HG03378 (cell line): Measurements from ENCODE around the gene PDCD7.
"Not testable (repeated sequence)": the region's sequence is repeated elsewhere in the genome, so short reads cannot be mapped to it uniquely, and the experiment has no call there.

Experiments
- ATAC-seq: cut with Tn5 transposase; IDR thresholded peaks from one replicate; pipeline ENCODE4 v1.9.1; 2021; ENCODE audit warnings: mild to moderate bottlenecking, moderate library complexity; ENCODE audit not compliant: unreplicated experiment

PDCD7 gene

DNA sequence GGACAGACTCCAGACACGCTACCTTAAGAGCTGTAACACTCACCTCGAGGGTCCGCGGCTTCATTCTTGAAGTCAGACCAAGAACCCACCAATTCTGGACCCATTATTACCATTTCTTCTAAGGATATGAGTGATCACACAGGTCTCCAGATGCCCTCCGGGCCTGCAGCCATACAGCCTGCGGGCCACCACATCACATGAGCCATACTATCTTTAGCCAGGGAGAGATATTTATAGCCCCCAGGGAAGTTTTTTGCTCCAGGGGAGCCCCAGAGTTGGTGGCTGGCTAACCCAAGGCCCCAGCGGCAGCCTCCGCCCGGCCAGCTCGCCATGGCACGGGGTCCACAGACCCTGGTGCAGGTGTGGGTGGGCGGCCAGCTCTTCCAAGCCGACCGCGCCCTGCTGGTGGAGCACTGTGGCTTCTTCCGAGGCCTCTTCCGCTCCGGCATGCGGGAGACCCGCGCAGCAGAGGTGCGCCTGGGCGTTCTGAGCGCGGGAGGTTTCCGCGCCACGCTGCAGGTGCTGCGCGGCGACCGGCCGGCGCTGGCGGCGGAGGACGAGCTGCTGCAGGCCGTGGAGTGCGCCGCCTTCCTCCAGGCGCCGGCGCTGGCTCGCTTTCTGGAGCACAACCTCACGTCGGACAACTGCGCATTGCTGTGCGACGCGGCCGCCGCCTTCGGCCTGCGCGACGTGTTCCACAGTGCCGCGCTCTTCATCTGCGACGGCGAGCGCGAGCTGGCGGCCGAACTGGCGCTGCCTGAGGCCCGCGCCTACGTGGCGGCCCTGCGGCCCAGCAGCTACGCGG is 56.9 kb downstream of the PDCD7 start, which contains the start of gene KBTBD13:
KBTBD13 (plus strand) TSS at position 261 of the 805 bp plus-strand sequence; CDS start at position 331, 70 bp downstream.
- no peak for ATAC-seq

DNA sequence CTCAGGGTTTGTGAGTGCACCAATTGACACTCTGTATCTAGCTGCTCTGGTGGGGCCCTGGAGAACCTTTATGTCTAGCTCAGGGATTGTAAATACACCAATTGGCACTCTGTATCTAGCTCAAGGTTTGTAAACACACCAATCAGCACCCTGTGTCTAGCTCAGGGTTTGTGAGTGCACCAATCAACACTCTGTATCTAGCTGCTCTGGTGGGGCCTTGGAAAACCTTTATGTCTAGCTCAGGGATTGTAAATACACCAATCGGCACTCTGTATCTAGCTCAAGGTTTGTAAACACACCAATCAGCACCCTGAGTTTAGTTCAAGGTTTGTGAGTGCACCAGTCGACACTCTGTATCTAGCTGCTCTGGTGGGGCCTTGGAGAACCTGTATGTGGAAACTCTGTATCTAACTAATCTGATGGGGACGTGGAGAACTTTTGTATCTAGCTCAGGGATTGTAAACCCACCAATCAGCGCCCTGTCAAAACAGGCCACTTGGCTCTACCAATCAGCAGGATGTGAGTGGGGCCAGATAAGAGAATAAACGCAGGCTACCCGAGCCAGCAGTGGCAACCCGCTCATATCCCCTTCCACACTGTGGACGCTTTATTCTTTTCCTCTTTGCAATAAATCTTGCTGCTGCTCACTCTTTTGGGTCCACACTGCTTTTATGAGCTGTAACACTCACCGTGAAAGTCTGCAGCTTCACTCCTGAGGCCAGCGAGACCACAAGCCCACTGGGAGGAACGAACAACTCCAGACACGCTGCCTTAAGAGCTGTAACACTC is 57.8 kb downstream of the PDCD7 start:
- ATAC-seq = not testable (repeated sequence)

DNA sequence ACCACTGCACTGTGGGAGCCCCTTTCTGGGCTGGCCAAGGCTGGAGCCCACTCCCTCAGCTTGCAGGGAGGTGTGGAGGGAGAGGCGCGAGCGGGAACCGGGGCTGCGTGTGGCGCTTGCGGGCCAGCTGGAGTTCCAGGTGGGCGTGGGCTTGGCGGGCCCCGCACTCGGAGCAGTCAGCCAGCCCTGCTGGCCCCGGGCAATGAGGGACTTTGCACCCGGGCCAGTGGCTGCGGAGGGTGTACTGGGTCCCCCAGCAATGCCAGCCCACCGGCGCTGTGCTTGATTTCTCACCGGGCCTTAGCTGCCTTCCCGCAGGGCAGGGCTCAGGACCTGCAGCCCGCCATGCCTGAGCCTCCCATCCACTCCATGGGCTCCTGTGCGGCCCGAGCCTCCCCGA is 58.7 kb downstream of the PDCD7 start:
- ATAC-seq = not testable (repeated sequence)

DNA sequence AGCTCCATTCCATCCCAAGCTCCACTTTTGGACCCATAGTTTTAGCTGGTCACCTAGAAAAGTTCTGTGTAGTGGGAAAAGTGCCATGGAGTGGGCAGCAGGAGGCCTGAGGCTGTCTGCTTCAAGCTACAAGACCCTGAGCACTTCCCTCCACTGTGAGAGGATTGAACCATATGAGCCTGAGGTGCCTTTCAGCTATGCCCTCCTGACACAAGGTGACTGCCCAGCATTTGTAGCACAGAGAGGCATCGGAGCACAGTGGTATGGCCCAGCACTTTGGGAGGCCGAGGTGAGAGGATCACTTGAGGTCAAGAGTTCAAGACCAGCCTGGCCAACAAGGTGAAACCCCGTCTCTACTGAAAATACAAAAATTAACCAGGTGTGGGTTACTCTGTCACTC is 61.0 kb downstream of the PDCD7 start:
- ATAC-seq = no peak

DNA sequence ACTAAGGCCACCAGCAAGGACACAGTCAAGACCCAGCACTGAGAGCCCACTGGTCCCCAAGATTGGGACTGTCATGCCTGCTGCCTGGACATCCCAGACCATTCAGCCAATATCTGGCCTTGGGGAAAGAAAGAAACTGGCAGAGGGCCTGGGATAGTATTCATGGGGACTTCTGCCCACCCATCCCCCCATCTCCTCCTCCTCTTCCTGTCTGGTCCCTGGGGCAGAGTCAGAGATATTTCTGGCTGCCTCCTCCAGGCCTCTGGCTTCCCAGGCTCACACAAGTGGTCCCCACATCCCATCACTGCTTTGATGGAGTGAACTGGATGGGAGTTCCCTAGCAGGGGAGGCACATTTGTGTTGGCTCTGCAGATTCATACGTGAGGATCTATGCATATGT is 61.6 kb downstream of the PDCD7 start:
- ATAC-seq = no peak

DNA sequence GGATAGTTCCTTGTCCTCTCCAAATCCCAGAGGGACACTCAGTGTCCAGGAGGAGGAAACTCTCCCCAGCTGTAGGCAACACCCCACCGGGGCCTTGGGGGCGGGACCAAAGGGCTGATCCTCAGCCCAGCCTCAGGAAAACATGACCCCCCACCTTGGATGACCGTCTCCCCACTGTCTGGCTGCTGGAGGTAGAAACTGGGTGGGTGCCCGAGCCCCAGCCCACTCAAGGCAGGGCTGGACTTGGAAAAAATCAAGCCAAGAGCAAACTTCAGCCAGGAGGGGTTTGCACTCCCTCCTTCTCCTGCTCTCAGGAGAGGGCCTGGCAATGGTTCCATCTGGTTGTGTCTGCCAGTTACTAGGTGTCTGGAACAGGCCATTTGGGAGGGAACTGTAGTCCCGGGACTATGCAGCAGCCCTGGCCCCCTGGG is 62.2 kb downstream of the PDCD7 start:
- ATAC-seq = no peak

DNA sequence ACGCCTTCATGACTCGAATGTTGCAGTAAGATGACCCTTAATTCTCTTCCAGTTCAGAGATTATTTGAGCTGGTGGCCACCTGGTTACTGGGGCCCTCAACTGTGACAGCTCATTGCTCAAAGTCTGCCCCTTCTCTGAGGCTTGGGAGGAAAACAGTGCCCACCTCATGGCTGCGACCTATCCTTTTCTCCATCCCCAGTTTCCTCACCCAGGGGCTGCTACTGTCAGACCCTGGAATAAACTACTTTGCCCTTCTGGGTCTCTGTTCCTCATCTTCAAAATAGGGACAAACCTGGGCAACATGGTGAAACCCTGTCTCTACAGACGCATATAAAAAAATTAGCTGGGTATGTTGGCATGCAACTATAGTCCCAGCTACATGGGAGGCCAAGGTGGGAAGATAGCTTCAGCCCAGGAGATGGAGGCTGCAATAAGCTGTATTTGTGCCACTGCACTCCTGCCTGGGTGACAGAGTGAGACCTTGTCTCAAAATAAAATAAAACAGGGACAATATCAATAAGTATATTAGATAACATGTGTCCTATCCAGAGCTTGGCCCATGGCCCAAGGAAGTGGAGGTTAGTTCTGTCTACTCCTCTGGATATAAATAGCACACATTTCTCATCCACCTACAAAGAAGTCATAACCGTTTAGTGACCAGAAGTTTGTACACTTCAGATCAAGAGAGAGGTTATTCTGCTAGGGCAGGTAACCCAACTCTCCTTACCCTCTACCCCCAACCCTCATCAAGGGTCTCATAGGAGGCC is 63.6 kb downstream of the PDCD7 start:
- ATAC-seq = no peak

DNA sequence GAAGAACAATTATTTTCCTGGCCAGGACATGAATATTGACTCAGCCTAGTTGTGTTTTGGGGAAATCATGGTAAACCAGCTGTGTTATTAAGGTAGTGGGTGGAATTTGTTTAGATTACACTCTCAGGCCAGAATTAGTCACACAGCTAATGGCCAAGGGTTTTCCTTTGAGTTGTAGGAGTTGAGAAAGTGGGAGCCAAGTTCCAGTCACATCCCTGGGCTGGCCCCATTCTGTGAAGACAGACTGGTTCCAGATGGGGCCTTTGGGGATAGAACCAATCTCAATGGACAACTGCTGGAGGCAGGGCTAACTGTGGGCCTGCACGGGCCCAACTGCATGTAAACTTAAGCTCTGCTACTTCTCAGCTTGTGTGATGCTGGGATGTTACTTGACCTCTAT is 64.4 kb downstream of the PDCD7 start:
- no peak for ATAC-seq

DNA sequence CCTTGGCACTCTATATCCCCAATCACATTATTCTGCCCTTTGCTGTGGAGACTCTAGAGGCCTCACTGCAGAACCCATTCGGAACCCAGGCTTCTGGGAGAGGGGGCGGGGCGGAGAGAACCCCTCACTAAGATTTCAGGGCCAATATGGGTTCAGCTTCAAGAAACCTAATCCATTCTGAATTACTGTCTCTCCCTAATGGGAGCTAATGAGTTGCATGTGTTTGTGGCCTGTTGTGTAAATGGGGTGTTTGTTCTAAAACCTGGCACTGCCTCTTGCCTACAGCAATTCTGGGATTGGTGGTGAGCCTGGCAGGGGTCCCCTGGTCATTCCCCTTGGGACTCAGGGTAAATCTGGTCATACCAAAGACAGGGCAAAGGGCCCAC is 65.2 kb downstream of the PDCD7 start:
- ATAC-seq = no peak

DNA sequence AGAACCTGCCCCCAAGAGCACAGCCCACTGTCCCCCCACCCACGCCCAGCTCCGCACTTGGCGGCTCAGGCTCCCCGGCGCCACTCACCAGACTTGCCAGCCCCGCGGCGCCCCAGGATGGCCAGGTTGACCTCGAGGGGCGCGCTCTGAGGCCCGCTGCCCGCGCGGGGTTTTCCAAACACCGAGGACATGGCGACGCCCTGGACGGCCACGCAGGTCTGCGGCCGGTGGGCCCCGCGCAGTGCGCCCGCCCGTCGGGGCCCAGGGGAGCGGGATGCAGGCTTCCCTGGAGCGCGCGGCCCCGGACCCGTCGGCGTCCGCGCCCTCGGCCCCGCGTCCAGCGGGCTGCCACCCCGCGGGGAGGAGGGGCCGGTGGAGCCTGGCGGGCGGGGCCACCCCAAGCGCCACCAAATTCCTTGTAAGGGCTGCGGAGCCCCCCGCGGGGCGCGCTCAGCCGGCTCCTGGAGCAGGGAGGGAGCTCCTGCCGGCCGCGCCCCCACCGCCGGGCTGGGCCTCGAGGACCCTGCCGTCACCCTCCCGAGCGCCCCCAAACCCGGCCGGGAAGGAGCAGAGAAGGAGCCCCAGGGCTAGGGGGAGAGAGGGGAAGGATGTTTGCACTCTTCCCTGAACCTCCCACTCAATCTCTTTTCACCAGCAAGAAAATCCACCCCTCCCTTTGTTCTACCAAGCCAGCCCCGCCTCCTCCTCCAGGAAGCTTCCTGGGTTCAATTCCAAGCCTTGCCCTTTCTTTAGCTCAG is 65.8 kb downstream of the PDCD7 start, which contains the start of gene RASL12:
RASL12 (minus strand) TSS at position 347 of the 758 bp plus-strand sequence; CDS start at position 191, 156 bp downstream.
- no peak for ATAC-seq
